ENCODE data around the gene TRERF1. TPM values are rescaled to one million over a fixed set of nuclear protein-coding genes. Genes with fewer than 3 reads are reported as not detected.

The TRERF1 gene
- total RNA-seq, 1 donor from 2014 or later = 3.8 TPM

GRCh38 chr6:42276034-42276890, 175.5 kb downstream of the TRERF1 start:
- Histone ChIP-seq H3K9me3 (no peaks in the 10 kb centered on the region), H3K27me3 (no peaks in the 10 kb centered on the region), H3K36me3 (no peaks in the 10 kb centered on the region), H3K4me3 (no peak overlapping the region), H3K4me1 (peaks cover 29% of the 10 kb centered on the region), H3K27ac (peak overlapping the region; percentile 51)
- ATAC-seq = no peak
- intact Hi-C loops (cut with DNase I) = no loop called here
- DNase-seq = no peak
- no peak for TF ChIP-seq CTCF (IDR thresholded peaks at IDR 0.05)

- Histone ChIP-seq H3K27me3 (no peaks in the 10 kb centered on the region), H3K27ac (no peak overlapping the region), H3K4me3 (no peak overlapping the region), H3K9me3 (no peaks in the 10 kb centered on the region), H3K4me1 (peaks cover 25% of the 10 kb centered on the region), H3K36me3 (no peaks in the 10 kb centered on the region)
- no peak for ATAC-seq
- TF ChIP-seq CTCF (IDR thresholded peaks at IDR 0.05) = no peak
- intact Hi-C loops (cut with DNase I) = no loop called here
- DNase-seq = no peak
Observed at GRCh38 chr6:42275376-42276033, 176.2 kb downstream of the TRERF1 start.

GRCh38 chr6:42274898-42275297, 176.8 kb downstream of the TRERF1 start:
- Histone ChIP-seq H3K27ac (no peak overlapping the region), H3K9me3 (no peaks in the 10 kb centered on the region), H3K27me3 (no peaks in the 10 kb centered on the region), H3K36me3 (no peaks in the 10 kb centered on the region), H3K4me3 (no peak overlapping the region), H3K4me1 (peaks cover 19% of the 10 kb centered on the region)
- TF ChIP-seq CTCF (IDR thresholded peaks at IDR 0.05) = no peak
- intact Hi-C loops (cut with DNase I) = no loop called here
- ATAC-seq (no peak), DNase-seq (no peak)

- Histone ChIP-seq H3K36me3 (no peaks in the 10 kb centered on the region), H3K27me3 (no peaks in the 10 kb centered on the region), H3K4me1 (peaks cover 7% of the 10 kb centered on the region), H3K4me3 (no peak overlapping the region), H3K27ac (no peak overlapping the region), H3K9me3 (no peaks in the 10 kb centered on the region)
- DNase-seq (no peak), ATAC-seq (no peak)
- intact Hi-C loops (cut with DNase I) = no loop called here
- TF ChIP-seq CTCF (IDR thresholded peaks at IDR 0.05) = no peak
Observed at GRCh38 chr6:42271834-42272805, 179.6 kb downstream of the TRERF1 start.

- no peak for TF ChIP-seq CTCF (IDR thresholded peaks at IDR 0.05)
- no peak overlapping the region for H3K4me3 ChIP-seq
- intact Hi-C loops (cut with DNase I) = no loop called here
- DNase-seq (no peak), ATAC-seq (no peak)
- H3K4me1 ChIP-seq = no peaks in the 10 kb centered on the region
- H3K36me3 ChIP-seq = no peaks in the 10 kb centered on the region
- H3K27me3 ChIP-seq = no peaks in the 10 kb centered on the region
- no peak overlapping the region for H3K27ac ChIP-seq
- no peaks in the 10 kb centered on the region for H3K9me3 ChIP-seq
Observed at GRCh38 chr6:42269974-42270510, 181.7 kb downstream of the TRERF1 start.

Data from upper lobe of right lung (tissue), 1 donor.